Esophagus squamous epithelium (tissue), 4 donors: ENCODE results near the gene WEE2.

Experiments used
- CTCF ChIP-seq, 6 experiments: fragments of 450-650 bp in 4 of 6; fragments of 200-600 bp in 2 of 6; sonication (generic) in 2 of 6; IDR thresholded peaks; one replicate each; pipeline ENCODE4 v1.5.1; 2016 to 2019; ENCODE audit warnings: antibody characterized with exemption in 6 of 6, mild to moderate bottlenecking in 4 of 6, moderate library complexity in 4 of 6
- POLR2A ChIP-seq, 4 donors: fragments of 450-650 bp; IDR thresholded peaks; one replicate each; pipeline ENCODE4 v1.6.1; 2017; ENCODE audit warnings: antibody characterized with exemption in 4 of 4, mild to moderate bottlenecking in 4 of 4, moderate library complexity in 3 of 4

GRCh38 chr7:141671705-141672496 lies 36.3 kb upstream of the WEE2 start:
- TF ChIP-seq CTCF (IDR thresholded peaks at IDR 0.05) (no peak), POLR2A (IDR thresholded peaks at IDR 0.05) (no peak)
